Measurements from ENCODE around the gene SPARCL1. TPM values are rescaled to one million over a fixed set of nuclear protein-coding genes. Genes with fewer than 3 reads are reported as not detected.
"Not testable (repeated sequence)": the region's sequence is repeated elsewhere in the genome, so short reads cannot be mapped to it uniquely, and the experiment has no call there.

The SPARCL1 gene
- total RNA-seq, 2 donors from 2014 or later, result 836 to 868 TPM

- intact Hi-C loops (cut with DNase I), result no loop called here
- DNase-seq (ENCODE audit: low spot score), result no peak
Observed at GRCh38 chr4:87511500-87511899, 17.7 kb downstream of the SPARCL1 start.

- no peak for DNase-seq (ENCODE audit: low spot score)
- intact Hi-C loops (cut with DNase I), result no loop called here
Observed at GRCh38 chr4:87510747-87511146, 18.4 kb downstream of the SPARCL1 start.

- DNase-seq (ENCODE audit: low spot score), result no peak
- intact Hi-C loops (cut with DNase I), result no loop called here
Observed at GRCh38 chr4:87506974-87507701, 22.0 kb downstream of the SPARCL1 start.

- intact Hi-C loops (cut with DNase I), result no loop called here
- DNase-seq (ENCODE audit: low spot score), result no peak
Observed at GRCh38 chr4:87505862-87506261, 23.3 kb downstream of the SPARCL1 start.

- no peak for DNase-seq (ENCODE audit: low spot score)
- intact Hi-C loops (cut with DNase I), result no loop called here
Observed at GRCh38 chr4:87502580-87503238, 26.5 kb downstream of the SPARCL1 start.

GRCh38 chr4:87500092-87500462 is 29.1 kb downstream of the SPARCL1 start:
- no peak for DNase-seq (ENCODE audit: low spot score)
- intact Hi-C loops (cut with DNase I), result no loop called here

GRCh38 chr4:87499403-87500091 is 29.6 kb downstream of the SPARCL1 start:
- intact Hi-C loops (cut with DNase I), result no loop called here
- no peak for DNase-seq (ENCODE audit: low spot score)

- no peak for DNase-seq (ENCODE audit: low spot score)
- intact Hi-C loops (cut with DNase I), result no loop called here
Observed at GRCh38 chr4:87498446-87498900, 30.7 kb downstream of the SPARCL1 start.

GRCh38 chr4:87497578-87497977 is 31.6 kb downstream of the SPARCL1 start:
- DNase-seq (ENCODE audit: low spot score), result no peak

GRCh38 chr4:87497159-87497558 is 32.0 kb downstream of the SPARCL1 start:
- DNase-seq (ENCODE audit: low spot score), result no peak
- intact Hi-C loops (cut with DNase I), result no loop called here

More at GRCh38 chr4:87497578-87497977, 31.6 kb downstream of the SPARCL1 start:
- intact Hi-C loops (cut with DNase I), result no loop called here

- intact Hi-C loops (cut with DNase I), result no loop called here
- no peak for DNase-seq (ENCODE audit: low spot score)
Observed at GRCh38 chr4:87493115-87493514, 36.1 kb downstream of the SPARCL1 start.

GRCh38 chr4:87491851-87492250 is 37.3 kb downstream of the SPARCL1 start:
- intact Hi-C loops (cut with DNase I); DNase-seq (ENCODE audit: low spot score): not testable (repeated sequence)

GRCh38 chr4:87491436-87491835 is 37.7 kb downstream of the SPARCL1 start:
- intact Hi-C loops (cut with DNase I), result no loop called here
- no peak for DNase-seq (ENCODE audit: low spot score)

GRCh38 chr4:87490664-87491369 is 38.4 kb downstream of the SPARCL1 start:
- no peak for DNase-seq (ENCODE audit: low spot score)
- intact Hi-C loops (cut with DNase I), result no loop called here

GRCh38 chr4:87489678-87490077 is 39.5 kb downstream of the SPARCL1 start:
- intact Hi-C loops (cut with DNase I), result no loop called here
- no peak for DNase-seq (ENCODE audit: low spot score)

- DNase-seq (ENCODE audit: low spot score); intact Hi-C loops (cut with DNase I): not testable (repeated sequence)
Observed at GRCh38 chr4:87488666-87489065, 40.5 kb downstream of the SPARCL1 start.

- intact Hi-C loops (cut with DNase I); DNase-seq (ENCODE audit: low spot score): not testable (repeated sequence)
Observed at GRCh38 chr4:87483247-87483646, 45.9 kb downstream of the SPARCL1 start.

- intact Hi-C loops (cut with DNase I), result no loop called here
- no peak for DNase-seq (ENCODE audit: low spot score)
Observed at GRCh38 chr4:87481377-87481776, 47.8 kb downstream of the SPARCL1 start.

- DNase-seq (ENCODE audit: low spot score), result no peak
- intact Hi-C loops (cut with DNase I), result no loop called here
Observed at GRCh38 chr4:87478732-87479250, 50.4 kb downstream of the SPARCL1 start.
